Lung (tissue), 12 donors: Measurements from ENCODE around the gene PLXNA2. TPM values are rescaled to one million over a fixed set of nuclear protein-coding genes. Genes with fewer than 3 reads are reported as not detected.

Experiments used
- ATAC-seq: fragments of 200-7000 bp; cut with Tn5 transposase; one replicate; pipeline ENCODE4 v1.9.1; 2020; ENCODE audit warnings: moderate number of reproducible peaks; ENCODE audit not compliant: insufficient read depth, low FRiP score
- DNase-seq, 3 donors: peaks; one replicate each; pipeline ENCODE4 v3.0.0-alpha.2; 2013 to 2017
- H3K27ac ChIP-seq, 2 donors: one replicate each; pipeline ENCODE4 v1.5.1; 2013; ENCODE audit warnings: mild to moderate bottlenecking in 2 of 2, moderate library complexity in 2 of 2, control low read depth in 1 of 2, inconsistent platforms in 1 of 2, low read depth in 1 of 2, low read length in 1 of 2
- H3K27me3 ChIP-seq, 3 donors: one replicate each; pipeline ENCODE4 v1.5.1; 2013; ENCODE audit warnings: low read length in 2 of 3; ENCODE audit not compliant: control insufficient read depth in 3 of 3, insufficient read depth in 3 of 3
- H3K36me3 ChIP-seq, 4 donors: one replicate each; pipeline ENCODE4 v1.5.1; 2013; ENCODE audit warnings: low read length in 4 of 4, mild to moderate bottlenecking in 1 of 4, moderate library complexity in 1 of 4; ENCODE audit not compliant: control insufficient read depth in 4 of 4, insufficient read depth in 4 of 4
- H3K4me1 ChIP-seq, 5 donors: one replicate each; pipeline ENCODE4 v1.5.1; 2013; ENCODE audit warnings: low read length in 5 of 5, mild to moderate bottlenecking in 2 of 5, moderate library complexity in 1 of 5; ENCODE audit not compliant: control insufficient read depth in 5 of 5, insufficient read depth in 5 of 5
- H3K4me3 ChIP-seq: one replicate; pipeline ENCODE4 v1.5.1; 2013; ENCODE audit warnings: mild to moderate bottlenecking, control low read depth, moderate library complexity
- H3K9ac ChIP-seq, 2 donors: one replicate each; pipeline ENCODE4 v1.5.1; 2013; ENCODE audit warnings: low read length in 2 of 2, control low read depth in 1 of 2; ENCODE audit not compliant: insufficient read depth in 1 of 2
- H3K9me3 ChIP-seq, 4 donors: one replicate each; pipeline ENCODE4 v1.5.1; 2013; ENCODE audit warnings: low read length in 3 of 4, mild to moderate bottlenecking in 1 of 4, moderate library complexity in 1 of 4; ENCODE audit not compliant: control insufficient read depth in 4 of 4, insufficient read depth in 3 of 4
- WGBS, 2 donors: extraction: QIAGEN DNeasy Blood & Tissue Kit; methylation state at CpG; one replicate each; pipeline ENCODE4 v1.1.7; 2013; 5-methylcytosine and 5-hydroxymethylcytosine counted together
- polyA plus RNA-seq, 2 donors: library from polyadenylated mRNA; stranded (reverse); fragments of 200-250 nt; gene quantifications; one replicate each; pipeline ENCODE4 v1.2.1, GENCODE V29; 2013
- total RNA-seq, 2 donors: library from RNA; depleted of rRNA in 1 of 2; stranded (reverse); fragments of >200 nt in 1 of 2; gene quantifications; one replicate each; pipeline ENCODE4 v1.2.1, GENCODE V29; 2014 to 2021
- TF ChIP-seq, protein P1 (sequence below): IDR thresholded peaks from 2 replicates; pipeline ENCODE4 v1.5.1; 2012; ENCODE audit warnings: mild to moderate bottlenecking; ENCODE audit errors: control extremely low read depth, extremely low read depth
- donor health status: control.
- donor health status: control.
- donor health status: Bipolar disorder and iron deficiency.
- donor health status: healthy.
- donor health status: DM: yes; HTN: yes; CAD: no.

Gene PLXNA2
- total and polyA plus RNA-seq, 4 donors: 13.2 to 118 (median 32.6) TPM

DNA sequence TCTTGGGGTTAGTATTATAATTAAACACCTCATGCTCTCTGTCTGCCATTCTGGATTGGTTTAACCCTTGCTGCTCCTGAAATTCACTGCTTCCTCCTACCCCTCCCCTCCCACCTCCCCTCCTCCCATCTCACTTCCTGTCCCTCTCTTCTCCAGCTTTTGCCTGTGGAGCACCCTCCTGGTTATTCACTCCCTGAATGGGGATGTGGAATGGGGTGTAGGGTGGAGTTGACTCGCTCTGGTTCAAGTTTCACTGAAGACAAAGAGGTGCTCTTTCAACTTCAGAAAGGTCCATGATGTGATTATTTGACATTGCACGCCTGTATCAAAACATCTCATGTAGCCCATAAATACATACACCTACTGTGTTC lies 160.5 kb downstream of the PLXNA2 start:
- ATAC-seq (no peak), DNase-seq (peak in 1 of 3 donors; percentile 23)
- Histone ChIP-seq H3K9ac (no peak overlapping the region), H3K4me1 (peaks cover 3 to 23% (median 12%) of the 10 kb centered on the region in 5 donors), H3K9me3 (no peaks in the 10 kb centered on the region), H3K27me3 (no peaks in the 10 kb centered on the region), H3K4me3 (no peak overlapping the region), H3K27ac (no peak overlapping the region), H3K36me3 (peaks cover 0 to 49% (median 15%) of the 10 kb centered on the region in 4 donors)
- 97 to 100% methylated on average over 2 of the region's 2 CpGs for WGBS, 2 donors
- TF ChIP-seq, protein P1, sequence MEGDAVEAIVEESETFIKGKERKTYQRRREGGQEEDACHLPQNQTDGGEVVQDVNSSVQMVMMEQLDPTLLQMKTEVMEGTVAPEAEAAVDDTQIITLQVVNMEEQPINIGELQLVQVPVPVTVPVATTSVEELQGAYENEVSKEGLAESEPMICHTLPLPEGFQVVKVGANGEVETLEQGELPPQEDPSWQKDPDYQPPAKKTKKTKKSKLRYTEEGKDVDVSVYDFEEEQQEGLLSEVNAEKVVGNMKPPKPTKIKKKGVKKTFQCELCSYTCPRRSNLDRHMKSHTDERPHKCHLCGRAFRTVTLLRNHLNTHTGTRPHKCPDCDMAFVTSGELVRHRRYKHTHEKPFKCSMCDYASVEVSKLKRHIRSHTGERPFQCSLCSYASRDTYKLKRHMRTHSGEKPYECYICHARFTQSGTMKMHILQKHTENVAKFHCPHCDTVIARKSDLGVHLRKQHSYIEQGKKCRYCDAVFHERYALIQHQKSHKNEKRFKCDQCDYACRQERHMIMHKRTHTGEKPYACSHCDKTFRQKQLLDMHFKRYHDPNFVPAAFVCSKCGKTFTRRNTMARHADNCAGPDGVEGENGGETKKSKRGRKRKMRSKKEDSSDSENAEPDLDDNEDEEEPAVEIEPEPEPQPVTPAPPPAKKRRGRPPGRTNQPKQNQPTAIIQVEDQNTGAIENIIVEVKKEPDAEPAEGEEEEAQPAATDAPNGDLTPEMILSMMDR: no peak

DNA sequence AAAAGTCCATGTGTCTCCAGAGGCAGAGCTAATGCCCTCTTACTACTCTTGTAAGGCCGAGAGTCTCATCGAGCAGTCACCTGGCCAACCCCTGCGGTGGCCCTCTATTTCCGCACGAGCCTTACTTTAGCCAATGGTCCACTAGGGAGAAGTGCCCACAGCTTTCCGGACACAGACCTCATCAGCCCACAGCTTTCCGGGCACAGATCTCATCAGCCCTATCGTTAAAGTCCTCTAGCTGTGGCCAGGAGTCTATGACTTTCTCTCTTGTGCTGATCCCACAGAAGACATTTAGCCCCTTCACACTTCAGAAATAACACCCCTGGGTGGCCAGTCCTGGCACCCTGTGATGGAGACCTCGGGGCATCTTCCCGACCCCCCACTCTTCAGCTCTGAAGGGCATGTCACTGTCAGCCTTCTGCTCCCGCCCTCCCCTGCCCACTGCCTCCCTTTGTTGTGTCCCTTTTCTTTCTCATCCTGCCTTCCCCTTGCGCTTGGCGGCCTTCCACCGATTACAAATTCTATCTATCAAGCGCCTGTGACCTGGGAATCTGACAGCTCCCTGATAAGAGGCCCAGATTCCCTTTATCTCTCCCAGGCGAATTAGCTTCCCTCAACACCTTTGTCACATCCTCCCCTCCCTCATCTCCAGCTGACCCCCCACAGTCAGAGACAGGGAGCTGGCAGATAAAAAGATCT lies 161.0 kb downstream of the PLXNA2 start:
- no peak overlapping the region for H3K27ac ChIP-seq
- H3K4me1 ChIP-seq: peaks cover 3 to 23% (median 12%) of the 10 kb centered on the region in 5 donors
- H3K9ac ChIP-seq: no peak overlapping the region
- TF ChIP-seq, protein P1: no peak
- ATAC-seq (no peak), DNase-seq (peak; percentile 39 to 50 (median 49))
- H3K9me3 ChIP-seq: no peaks in the 10 kb centered on the region
- no peaks in the 10 kb centered on the region for H3K27me3 ChIP-seq
- no peak overlapping the region for H3K4me3 ChIP-seq
- peaks cover 0 to 50% (median 17%) of the 10 kb centered on the region in 4 donors for H3K36me3 ChIP-seq
- 78 to 83% methylated on average over 16 of the region's 16 CpGs for WGBS, 2 donors

DNA sequence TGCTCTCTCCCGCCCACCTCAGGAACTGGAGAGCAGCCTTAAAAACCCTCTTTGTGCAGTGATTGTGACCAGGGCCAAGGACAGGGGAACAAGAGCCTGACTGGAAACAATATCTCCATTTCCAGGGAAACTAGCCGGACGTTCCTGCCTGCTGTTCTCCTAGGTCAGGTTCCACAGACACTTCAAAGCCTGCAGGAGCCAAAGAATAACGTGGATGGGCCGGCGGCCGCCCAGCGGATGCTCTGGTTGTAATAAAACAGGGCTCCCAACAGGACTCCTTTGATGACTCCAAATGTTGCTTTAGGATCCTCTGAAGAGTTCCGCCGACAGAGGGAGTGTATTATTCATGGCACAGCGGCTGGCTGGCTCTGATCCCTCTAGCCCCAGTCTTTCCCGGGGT lies 162.2 kb downstream of the PLXNA2 start:
- H3K4me3 ChIP-seq: no peak overlapping the region
- H3K27ac ChIP-seq: no peak overlapping the region
- ATAC-seq: no peak
- peak; percentile 42 to 62 (median 61) for DNase-seq
- peaks cover 0 to 50% (median 15%) of the 10 kb centered on the region in 4 donors for H3K36me3 ChIP-seq
- TF ChIP-seq, protein P1: no peak
- no peak overlapping the region for H3K9ac ChIP-seq
- H3K27me3 ChIP-seq: no peaks in the 10 kb centered on the region
- 87 to 89% methylated on average over 12 of the region's 12 CpGs for WGBS, 2 donors
- H3K4me1 ChIP-seq: peaks cover 3 to 27% (median 9%) of the 10 kb centered on the region in 5 donors
- H3K9me3 ChIP-seq: no peaks in the 10 kb centered on the region
